Tibial artery (tissue), 4 donors: ENCODE data around the gene KLK10.

Experiments
- DNase-seq, 2 donors: peaks; one replicate each; pipeline ENCODE4 v3.0.0-alpha.2; 2019
- H3K27ac ChIP-seq, 2 donors: fragments of 200-600 bp; sonication (generic) in 1 of 2; 1 replicate in 1 of 2; 2 replicates in 1 of 2; pipeline ENCODE4 v1.5.1; 2018 to 2019; ENCODE audit warnings: mild to moderate bottlenecking in 1 of 2
- H3K27me3 ChIP-seq, 2 donors: fragments of 200-600 bp; sonication (generic) in 1 of 2; one replicate each; pipeline versions ENCODE4 v1.5.1 to v1.6.0; 2016 to 2019
- H3K36me3 ChIP-seq, 3 donors: fragments of 200-600 bp; sonication (generic) in 2 of 3; one replicate each; pipeline ENCODE4 v1.5.1; 2016 to 2019; ENCODE audit warnings: mild to moderate bottlenecking in 2 of 3
- H3K4me1 ChIP-seq, 4 donors: fragments of 200-600 bp; sonication (generic) in 2 of 4; 1 replicate in 3 of 4; 2 replicates in 1 of 4; pipeline ENCODE4 v1.5.1; 2016 to 2019
- H3K4me3 ChIP-seq, 2 donors: fragments of 200-600 bp; sonication (generic) in 1 of 2; 1 replicate in 1 of 2; 2 replicates in 1 of 2; pipeline ENCODE4 v1.5.1; 2018 to 2019; ENCODE audit warnings: mild to moderate bottlenecking in 2 of 2
- H3K9me3 ChIP-seq, 3 donors: fragments of 200-600 bp; sonication (generic) in 1 of 3; one replicate each; pipeline ENCODE4 v1.5.1; 2016 to 2019
- intact Hi-C: fragments of 100-400 bp; cut with DNase I; formaldehyde crosslinking; loops from one replicate; pipeline ENCODE4 v1.15.0; 2023; ENCODE audit warnings: low total_unique reads
- TF ChIP-seq, protein P1 (sequence below), 2 experiments: fragments of 200-600 bp in 1 of 2; fragments of 450-650 bp in 1 of 2; IDR thresholded peaks; one replicate each; pipeline ENCODE4 v1.5.1; 2017 to 2019; ENCODE audit warnings: antibody characterized with exemption in 2 of 2, mild to moderate bottlenecking in 1 of 2, moderate library complexity in 1 of 2

Gene KLK10, protein sequence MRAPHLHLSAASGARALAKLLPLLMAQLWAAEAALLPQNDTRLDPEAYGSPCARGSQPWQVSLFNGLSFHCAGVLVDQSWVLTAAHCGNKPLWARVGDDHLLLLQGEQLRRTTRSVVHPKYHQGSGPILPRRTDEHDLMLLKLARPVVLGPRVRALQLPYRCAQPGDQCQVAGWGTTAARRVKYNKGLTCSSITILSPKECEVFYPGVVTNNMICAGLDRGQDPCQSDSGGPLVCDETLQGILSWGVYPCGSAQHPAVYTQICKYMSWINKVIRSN

DNA sequence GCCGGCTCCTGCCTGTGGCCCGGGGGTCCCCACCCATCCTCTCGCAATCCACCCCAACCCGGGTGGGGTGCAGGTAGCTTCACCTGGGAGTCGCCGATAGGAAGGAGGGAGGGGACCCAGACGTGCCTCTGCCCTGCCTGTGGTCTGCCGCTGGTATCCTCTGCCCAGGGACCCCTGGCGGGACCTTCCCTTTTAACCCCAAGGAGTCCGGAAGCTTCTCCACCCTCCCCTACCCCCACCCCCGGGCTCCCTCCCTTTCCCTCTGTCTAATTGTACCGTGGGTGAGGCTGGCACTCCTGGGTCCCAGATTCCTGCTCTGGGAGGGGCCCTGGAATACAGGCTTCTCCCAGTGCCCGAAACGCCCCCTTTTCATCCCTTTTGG, at the start of gene KLK10:
Gene KLK10 (minus strand): TSS at position 166 of the 382 bp plus-strand sequence. CDS start 579 bp downstream, outside the sequence.
- Histone ChIP-seq H3K27me3 (peaks cover 0 to 74% of the 10 kb centered on the region in 2 donors), H3K4me1 (peaks cover 0 to 20% (median 9%) of the 10 kb centered on the region in 4 donors), H3K27ac (no peak within 1 kb of the TSS), H3K9me3 (no peaks in the 10 kb centered on the region), H3K4me3 (peak within 1 kb of the TSS in 1 of 2 donors; percentile 6), H3K36me3 (no peaks in the 10 kb centered on the region)
- TF ChIP-seq, protein P1, sequence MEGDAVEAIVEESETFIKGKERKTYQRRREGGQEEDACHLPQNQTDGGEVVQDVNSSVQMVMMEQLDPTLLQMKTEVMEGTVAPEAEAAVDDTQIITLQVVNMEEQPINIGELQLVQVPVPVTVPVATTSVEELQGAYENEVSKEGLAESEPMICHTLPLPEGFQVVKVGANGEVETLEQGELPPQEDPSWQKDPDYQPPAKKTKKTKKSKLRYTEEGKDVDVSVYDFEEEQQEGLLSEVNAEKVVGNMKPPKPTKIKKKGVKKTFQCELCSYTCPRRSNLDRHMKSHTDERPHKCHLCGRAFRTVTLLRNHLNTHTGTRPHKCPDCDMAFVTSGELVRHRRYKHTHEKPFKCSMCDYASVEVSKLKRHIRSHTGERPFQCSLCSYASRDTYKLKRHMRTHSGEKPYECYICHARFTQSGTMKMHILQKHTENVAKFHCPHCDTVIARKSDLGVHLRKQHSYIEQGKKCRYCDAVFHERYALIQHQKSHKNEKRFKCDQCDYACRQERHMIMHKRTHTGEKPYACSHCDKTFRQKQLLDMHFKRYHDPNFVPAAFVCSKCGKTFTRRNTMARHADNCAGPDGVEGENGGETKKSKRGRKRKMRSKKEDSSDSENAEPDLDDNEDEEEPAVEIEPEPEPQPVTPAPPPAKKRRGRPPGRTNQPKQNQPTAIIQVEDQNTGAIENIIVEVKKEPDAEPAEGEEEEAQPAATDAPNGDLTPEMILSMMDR (IDR thresholded peaks at IDR 0.05) = no peak
- DNase-seq = no peak
- intact Hi-C loops = no loop called here

DNA sequence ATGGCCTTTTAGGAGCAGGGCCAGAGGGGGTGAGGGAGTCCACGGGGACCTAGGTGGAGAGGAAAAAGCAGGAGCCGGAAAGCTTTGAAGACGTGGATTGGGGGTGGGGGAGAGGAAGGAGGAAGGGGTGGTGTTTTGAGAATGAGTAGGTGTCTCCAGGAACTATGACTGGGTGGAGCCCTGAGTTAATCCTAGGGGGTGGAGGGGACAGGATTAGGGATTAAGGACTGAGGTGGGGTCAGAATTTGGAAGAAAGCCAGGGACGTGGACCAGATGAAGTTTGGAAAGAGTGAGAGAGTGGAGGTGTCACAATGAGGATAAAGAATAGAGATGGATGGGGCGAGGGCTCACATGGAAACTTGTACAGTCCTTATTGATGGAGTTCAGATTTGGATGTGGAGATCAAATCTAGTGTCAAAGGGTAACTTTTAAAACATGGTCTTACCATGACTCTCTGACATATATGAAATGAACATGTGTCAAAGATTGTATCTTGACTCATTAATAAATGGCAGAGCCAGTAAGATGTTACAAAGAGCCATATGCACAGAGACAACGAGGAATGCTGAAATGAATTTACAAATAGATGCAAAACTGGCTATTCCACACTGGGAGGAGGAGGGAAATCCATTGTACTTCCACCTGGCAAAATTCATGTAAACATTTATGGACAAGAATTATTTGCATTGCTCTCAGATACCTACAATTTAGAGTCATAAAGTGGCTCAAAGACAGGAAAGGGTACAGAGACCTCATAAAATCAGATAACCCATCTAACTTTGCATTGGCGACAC, 47.1 kb upstream of the KLK10 start:
- H3K4me1 ChIP-seq = no peaks in the 10 kb centered on the region
- DNase-seq = no peak
- H3K9me3 ChIP-seq = no peaks in the 10 kb centered on the region
- intact Hi-C loops = no loop called here
- H3K36me3 ChIP-seq = no peaks in the 10 kb centered on the region
- TF ChIP-seq, protein P1 (IDR thresholded peaks at IDR 0.05) = no peak
- H3K27ac ChIP-seq = no peak overlapping the region
- H3K4me3 ChIP-seq = no peak overlapping the region
- peaks cover 0 to 32% of the 10 kb centered on the region in 2 donors for H3K27me3 ChIP-seq

DNA sequence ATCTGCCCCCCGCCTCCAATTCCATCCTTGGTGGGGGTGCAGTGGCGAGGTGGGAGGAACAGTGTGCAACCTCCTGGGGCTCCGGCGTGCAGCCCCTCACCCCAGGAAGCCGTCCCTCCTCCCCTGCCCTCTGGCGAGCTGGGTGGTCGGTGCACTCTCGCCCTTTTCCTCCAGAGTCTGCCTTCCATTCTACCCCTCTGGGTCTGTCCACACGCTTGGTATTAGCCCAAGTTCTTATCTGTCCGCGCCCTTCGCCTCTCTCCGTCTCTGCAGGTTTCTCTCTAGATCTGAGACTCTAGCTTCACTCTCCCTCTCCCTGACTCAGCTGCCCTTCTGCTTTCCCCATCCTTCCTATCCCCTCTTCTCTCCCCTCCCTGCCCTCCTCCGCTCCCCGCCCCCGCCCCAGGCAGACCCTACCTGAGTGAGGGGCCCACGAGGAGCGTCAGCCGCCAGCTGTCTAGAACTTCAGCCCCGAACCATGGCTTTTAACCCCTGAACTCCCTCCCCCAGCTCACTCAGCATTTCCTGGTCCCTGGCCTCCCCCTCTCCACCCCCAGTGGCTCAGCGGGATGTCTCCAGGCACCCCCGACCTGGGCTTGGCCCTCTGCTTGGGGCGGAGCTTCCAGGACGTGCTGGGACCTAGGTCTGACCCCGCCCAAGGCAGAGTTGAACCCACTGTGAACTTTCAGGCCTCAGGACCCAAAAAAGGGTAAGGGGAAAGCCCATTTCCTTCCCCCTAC, 45.9 kb upstream of the KLK10 start:
- Histone ChIP-seq H3K27ac (no peak overlapping the region), H3K27me3 (peaks cover 0 to 32% of the 10 kb centered on the region in 2 donors), H3K4me3 (no peak overlapping the region), H3K9me3 (no peaks in the 10 kb centered on the region), H3K4me1 (no peaks in the 10 kb centered on the region), H3K36me3 (no peaks in the 10 kb centered on the region)
- DNase-seq = no peak
- TF ChIP-seq, protein P1 (IDR thresholded peaks at IDR 0.05) = no peak
- intact Hi-C loops = no loop called here

DNA sequence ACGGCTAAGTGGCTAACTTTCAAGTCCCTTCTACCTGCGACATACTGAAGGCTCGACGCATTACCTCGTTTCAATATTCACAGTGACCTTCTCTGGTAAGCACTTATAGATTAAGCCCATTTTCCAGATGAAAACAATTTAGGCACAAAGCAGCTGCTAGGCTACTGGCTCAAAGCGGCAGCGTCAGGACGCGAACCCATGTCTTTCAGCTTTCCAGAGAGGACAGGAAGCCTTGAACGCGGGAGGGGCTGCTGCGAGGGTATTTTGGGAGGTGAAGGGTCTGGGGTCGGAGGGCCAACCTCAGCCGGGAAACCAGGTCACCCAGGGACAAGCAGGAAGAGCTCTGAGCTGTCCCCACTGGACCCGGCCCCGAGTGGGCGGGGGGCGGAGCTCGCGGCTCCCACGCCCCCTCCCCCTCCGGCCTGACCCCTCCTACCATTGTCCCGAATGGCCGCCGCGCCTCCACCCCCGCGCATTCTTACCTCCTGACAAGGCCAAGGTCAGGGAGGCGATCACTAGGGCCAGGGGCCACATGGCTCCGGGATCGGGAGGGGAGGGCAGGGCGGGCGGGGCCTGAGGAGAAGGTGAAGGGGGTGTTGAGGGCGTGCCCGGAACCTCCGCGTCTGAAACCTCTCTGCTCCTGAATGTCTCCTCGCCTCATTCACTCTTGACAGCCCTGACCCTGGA, 45.2 kb upstream of the KLK10 start, which contains the start of gene KLK13:
Gene KLK13 (minus strand): TSS at position 559 of the 687 bp plus-strand sequence. CDS start 25 bp downstream, at position 534.
- Histone ChIP-seq H3K27me3 (peaks cover 0 to 32% of the 10 kb centered on the region in 2 donors), H3K36me3 (no peaks in the 10 kb centered on the region), H3K4me1 (no peaks in the 10 kb centered on the region), H3K9me3 (no peaks in the 10 kb centered on the region), H3K4me3 (no peak within 1 kb of the TSS), H3K27ac (no peak within 1 kb of the TSS)
- intact Hi-C loops = no loop called here
- DNase-seq = no peak
- TF ChIP-seq, protein P1 (IDR thresholded peaks at IDR 0.05) = no peak

DNA sequence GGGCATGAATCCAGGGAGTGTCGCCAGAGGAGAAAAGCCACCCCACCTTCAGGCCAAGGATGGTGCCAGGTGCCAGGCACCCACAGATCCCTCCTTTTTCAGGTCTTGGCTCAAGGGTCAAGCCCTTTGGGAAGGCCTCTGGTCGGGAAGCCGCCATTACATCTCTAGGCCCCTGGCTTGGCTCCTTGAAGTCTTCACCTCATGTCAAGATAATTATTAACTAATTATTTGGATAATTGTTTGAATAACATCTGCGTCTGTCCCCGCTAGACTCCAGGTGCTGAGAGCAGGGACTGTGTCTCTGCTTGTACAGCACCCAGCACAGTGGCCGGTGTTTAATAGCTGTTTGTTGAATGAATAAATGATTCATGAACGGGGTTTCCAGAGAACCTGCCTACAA, 44.2 kb upstream of the KLK10 start:
- no peak overlapping the region for H3K27ac ChIP-seq
- no peak overlapping the region for H3K4me3 ChIP-seq
- peaks cover 0 to 32% of the 10 kb centered on the region in 2 donors for H3K27me3 ChIP-seq
- intact Hi-C loops = no loop called here
- no peaks in the 10 kb centered on the region for H3K9me3 ChIP-seq
- DNase-seq = no peak
- TF ChIP-seq, protein P1 (IDR thresholded peaks at IDR 0.05) = no peak
- no peaks in the 10 kb centered on the region for H3K4me1 ChIP-seq
- H3K36me3 ChIP-seq = no peaks in the 10 kb centered on the region
